H9 (cell line): ENCODE data around the gene CALN1. TPM values are rescaled to one million over a fixed set of nuclear protein-coding genes. Genes with fewer than 3 reads are reported as not detected.

Experiments used
- DNase-seq: peaks from one replicate; pipeline ENCODE4 v3.0.0-alpha.2; 2017
- H2AFZ ChIP-seq: one replicate; pipeline ENCODE4 v1.6.1; 2013; ENCODE audit warnings: mild to moderate bottlenecking, low read length, control low read depth, moderate library complexity
- H2AK5ac ChIP-seq: 2 replicates; pipeline ENCODE4 v1.6.1; 2013; ENCODE audit warnings: low read length, control low read depth, mixed read lengths; ENCODE audit not compliant: insufficient read length
- H2BK120ac ChIP-seq: one replicate; pipeline ENCODE4 v1.6.1; 2013; ENCODE audit warnings: low read depth, mild to moderate bottlenecking, low read length, control low read depth, inconsistent platforms; ENCODE audit not compliant: poor library complexity, severe bottlenecking
- H2BK12ac ChIP-seq: 2 replicates; pipeline ENCODE4 v1.6.1; 2013; ENCODE audit warnings: low read length, control low read depth, mixed read lengths, low read depth; ENCODE audit not compliant: insufficient read length
- H2BK15ac ChIP-seq: 2 replicates; pipeline ENCODE4 v1.6.1; 2013; ENCODE audit warnings: low read depth, low read length, control low read depth
- H2BK20ac ChIP-seq: one replicate; pipeline ENCODE4 v1.6.1; 2013; ENCODE audit warnings: low read depth, mild to moderate bottlenecking, low read length, control low read depth, inconsistent platforms; ENCODE audit not compliant: poor library complexity, severe bottlenecking
- H2BK5ac ChIP-seq: 2 replicates; pipeline ENCODE4 v1.6.1; 2013; ENCODE audit warnings: low read length, control low read depth, mixed read lengths; ENCODE audit not compliant: insufficient read length
- H3K14ac ChIP-seq: 2 replicates; pipeline ENCODE4 v1.6.1; 2013; ENCODE audit warnings: low read length, control low read depth; ENCODE audit not compliant: insufficient read depth
- H3K18ac ChIP-seq: 2 replicates; pipeline ENCODE4 v1.6.1; 2013; ENCODE audit warnings: low read depth, mild to moderate bottlenecking, mixed read lengths, low read length, control low read depth; ENCODE audit not compliant: insufficient read length
- H3K23ac ChIP-seq: 2 replicates; pipeline ENCODE4 v1.6.1; 2013; ENCODE audit warnings: low read length, control low read depth, mixed read lengths, low read depth; ENCODE audit not compliant: insufficient read length
- H3K23me2 ChIP-seq: 2 replicates; pipeline ENCODE4 v1.6.1; 2013; ENCODE audit warnings: low read depth, mild to moderate bottlenecking, mixed read lengths, low read length, control low read depth; ENCODE audit not compliant: insufficient read length, poor library complexity, severe bottlenecking
- H3K27ac ChIP-seq: 2 replicates; pipeline ENCODE4 v1.5.1; 2013; ENCODE audit warnings: low read length, control low read depth, mixed read lengths, low read depth; ENCODE audit not compliant: insufficient read length
- H3K27me3 ChIP-seq: 2 replicates; pipeline ENCODE4 v1.6.1; 2013; ENCODE audit warnings: low read length, control low read depth, inconsistent platforms; ENCODE audit not compliant: insufficient read depth
- H3K4ac ChIP-seq: 2 replicates; pipeline ENCODE4 v1.6.1; 2013; ENCODE audit warnings: low read depth, mild to moderate bottlenecking, control low read depth, inconsistent platforms, low read length, moderate library complexity
- H3K4me1 ChIP-seq: 2 replicates; pipeline ENCODE4 v1.6.1; 2013; ENCODE audit warnings: low read length, control low read depth, inconsistent platforms; ENCODE audit not compliant: insufficient read depth
- H3K4me2 ChIP-seq: 2 replicates; pipeline ENCODE4 v1.6.1; 2013; ENCODE audit warnings: low read length, control low read depth, mixed read lengths; ENCODE audit not compliant: insufficient read length, insufficient read depth
- H3K56ac ChIP-seq: 2 replicates; pipeline ENCODE4 v1.6.1; 2013; ENCODE audit warnings: low read depth, mild to moderate bottlenecking, mixed read lengths, low read length, control low read depth; ENCODE audit not compliant: insufficient read length
- H3K79me1 ChIP-seq: 2 replicates; pipeline ENCODE4 v1.6.1; 2013; ENCODE audit warnings: low read depth, mild to moderate bottlenecking, moderate library complexity, low read length, control low read depth, inconsistent platforms; ENCODE audit not compliant: insufficient read depth, poor library complexity, severe bottlenecking
- H3K79me2 ChIP-seq: 2 replicates; pipeline ENCODE4 v1.6.1; 2013; ENCODE audit warnings: low read length, control low read depth, inconsistent platforms; ENCODE audit not compliant: insufficient read depth
- H3K9ac ChIP-seq: 2 replicates; pipeline ENCODE4 v1.6.1; 2013; ENCODE audit warnings: low read length, control low read depth, mixed read lengths; ENCODE audit not compliant: insufficient read length; ENCODE audit errors: extremely low read depth
- H3K9me3 ChIP-seq: one replicate; pipeline ENCODE4 v1.6.1; 2013; ENCODE audit warnings: low read depth, low read length, inconsistent platforms; ENCODE audit not compliant: control insufficient read depth
- H3T11ph ChIP-seq: one replicate; pipeline ENCODE4 v1.6.1; 2013; ENCODE audit warnings: mild to moderate bottlenecking, low read length, control low read depth, inconsistent platforms
- H4K20me1 ChIP-seq: one replicate; pipeline ENCODE4 v1.6.1; 2013; ENCODE audit not compliant: control insufficient read depth, insufficient read length, insufficient read depth
- H4K5ac ChIP-seq: 2 replicates; pipeline ENCODE4 v1.6.1; 2013; ENCODE audit warnings: low read depth, mild to moderate bottlenecking, mixed read lengths, low read length, control low read depth; ENCODE audit not compliant: insufficient read length
- H4K8ac ChIP-seq: replicated peaks from 2 replicates; pipeline ENCODE4 v1.6.1; 2013; ENCODE audit warnings: low read length, control low read depth, mixed read lengths, low read depth; ENCODE audit not compliant: insufficient read length
- H4K91ac ChIP-seq: 2 replicates; pipeline ENCODE4 v1.6.1; 2013; ENCODE audit warnings: low read depth, mild to moderate bottlenecking, moderate library complexity, mixed read lengths, low read length, control low read depth; ENCODE audit not compliant: insufficient read length
- H3K27ac Mint-ChIP-seq, 3 experiments: 2 replicates in 2 of 3; 3 replicates in 1 of 3; pipeline ENCODE4 v1.8.0; 2020 to 2021; ENCODE audit warnings: mixed read lengths in 3 of 3, mild to moderate bottlenecking in 1 of 3, moderate library complexity in 1 of 3
- H3K27me3 Mint-ChIP-seq: 2 replicates; pipeline ENCODE4 v1.8.0; 2021; ENCODE audit warnings: low read depth, mild to moderate bottlenecking, moderate library complexity, mixed read lengths
- H3K36me3 Mint-ChIP-seq, 3 experiments: 2 replicates in 2 of 3; 3 replicates in 1 of 3; pipeline ENCODE4 v1.8.0; 2020 to 2021; ENCODE audit warnings: low read depth in 3 of 3, mixed read lengths in 3 of 3; ENCODE audit not compliant: insufficient read depth in 1 of 3
- H3K4me1 Mint-ChIP-seq, 2 experiments: 2 replicates each; pipeline ENCODE4 v1.8.0; 2020; ENCODE audit warnings: mixed read lengths in 2 of 2
- H3K4me3 Mint-ChIP-seq, 2 experiments: 2 replicates in 1 of 2; 3 replicates in 1 of 2; pipeline ENCODE4 v1.8.0; 2020 to 2021; ENCODE audit warnings: mild to moderate bottlenecking in 2 of 2, mixed read lengths in 2 of 2, moderate library complexity in 1 of 2
- H3K9me3 Mint-ChIP-seq, 2 experiments: 2 replicates in 1 of 2; 3 replicates in 1 of 2; pipeline ENCODE4 v1.8.0; 2020; ENCODE audit warnings: mild to moderate bottlenecking in 2 of 2, mixed read lengths in 2 of 2, moderate library complexity in 1 of 2
- WGBS: extraction: QIAGEN DNeasy Blood & Tissue Kit; methylation state at CpG from one replicate; pipeline ENCODE4 v1.1.7; 2013; ENCODE audit warnings: missing lambda C conversion rate, low lambda C conversion rate, mixed read lengths; ENCODE audit not compliant: insufficient read length; ENCODE audit errors: extremely low coverage; 5-methylcytosine and 5-hydroxymethylcytosine counted together
- total RNA-seq: library from RNA; stranded (reverse); gene quantifications from 2 replicates; pipeline ENCODE4 v1.2.1, GENCODE V29; 2021
- TF ChIP-seq, protein P1 (sequence below): fragments of 200-600 bp; sonication (generic); conservative IDR thresholded peaks from 3 replicates; pipeline ENCODE4 v1.8.0; 2021; ENCODE audit warnings: antibody characterized with exemption, mild to moderate bottlenecking

CALN1 gene
- total RNA-seq, 1 experiment from 2014 or later: 2.8 TPM

GRCh38 chr7:72453471-72453870 lies 41.3 kb upstream of the CALN1 start:
- Histone ChIP-seq H2BK20ac (no peak overlapping the region), H3K79me2 (no peaks in the 10 kb centered on the region), H2BK120ac (no peak overlapping the region), H3K27ac (no peak overlapping the region), H3T11ph (no peak overlapping the region), H3K9me3 (peaks cover 6% of the 10 kb centered on the region), H3K79me1 (no peaks in the 10 kb centered on the region), H3K9ac (no peak overlapping the region), H3K23me2 (no peaks in the 10 kb centered on the region), H3K56ac (no peak overlapping the region), H2BK5ac (no peak overlapping the region), H3K4me2 (no peak overlapping the region), H3K27me3 (no peaks in the 10 kb centered on the region), H4K8ac (no peak overlapping the region), H4K20me1 (no peaks in the 10 kb centered on the region), H2AK5ac (no peak overlapping the region), H2AFZ (no peak overlapping the region), H3K18ac (no peak overlapping the region), H3K14ac (no peak overlapping the region), H4K5ac (no peak overlapping the region), H3K23ac (no peak overlapping the region), H2BK12ac (no peak overlapping the region), H2BK15ac (no peak overlapping the region), H3K4me1 (no peaks in the 10 kb centered on the region), H3K4ac (no peak overlapping the region), H4K91ac (no peak overlapping the region)
- Mint-ChIP-seq H3K9me3 (peaks cover 9 to 14% of the 10 kb centered on the region in 2 experiments), H3K4me3 (no peak overlapping the region), H3K27me3 (peaks cover 3% of the 10 kb centered on the region), H3K27ac (no peak overlapping the region), H3K36me3 (0 out of 7 replicates have a peak, but pooled peaks cover 0 to 4% (median 2%) of the 10 kb centered on the region in 3 experiments), H3K4me1 (no peaks in the 10 kb centered on the region)
- WGBS: no CpG with 5 or more reads among the region's 1 CpG
- TF ChIP-seq, protein P1, sequence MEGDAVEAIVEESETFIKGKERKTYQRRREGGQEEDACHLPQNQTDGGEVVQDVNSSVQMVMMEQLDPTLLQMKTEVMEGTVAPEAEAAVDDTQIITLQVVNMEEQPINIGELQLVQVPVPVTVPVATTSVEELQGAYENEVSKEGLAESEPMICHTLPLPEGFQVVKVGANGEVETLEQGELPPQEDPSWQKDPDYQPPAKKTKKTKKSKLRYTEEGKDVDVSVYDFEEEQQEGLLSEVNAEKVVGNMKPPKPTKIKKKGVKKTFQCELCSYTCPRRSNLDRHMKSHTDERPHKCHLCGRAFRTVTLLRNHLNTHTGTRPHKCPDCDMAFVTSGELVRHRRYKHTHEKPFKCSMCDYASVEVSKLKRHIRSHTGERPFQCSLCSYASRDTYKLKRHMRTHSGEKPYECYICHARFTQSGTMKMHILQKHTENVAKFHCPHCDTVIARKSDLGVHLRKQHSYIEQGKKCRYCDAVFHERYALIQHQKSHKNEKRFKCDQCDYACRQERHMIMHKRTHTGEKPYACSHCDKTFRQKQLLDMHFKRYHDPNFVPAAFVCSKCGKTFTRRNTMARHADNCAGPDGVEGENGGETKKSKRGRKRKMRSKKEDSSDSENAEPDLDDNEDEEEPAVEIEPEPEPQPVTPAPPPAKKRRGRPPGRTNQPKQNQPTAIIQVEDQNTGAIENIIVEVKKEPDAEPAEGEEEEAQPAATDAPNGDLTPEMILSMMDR: no peak
- no peak for DNase-seq
